ENCODE results near the gene SLAMF7. TPM values are rescaled to one million over a fixed set of nuclear protein-coding genes. Genes with fewer than 3 reads are reported as not detected.

SLAMF7 gene
- total and polyA plus RNA-seq, 2 experiments from 2014 or later, result 0.11 TPM; not detected in 1

DNA sequence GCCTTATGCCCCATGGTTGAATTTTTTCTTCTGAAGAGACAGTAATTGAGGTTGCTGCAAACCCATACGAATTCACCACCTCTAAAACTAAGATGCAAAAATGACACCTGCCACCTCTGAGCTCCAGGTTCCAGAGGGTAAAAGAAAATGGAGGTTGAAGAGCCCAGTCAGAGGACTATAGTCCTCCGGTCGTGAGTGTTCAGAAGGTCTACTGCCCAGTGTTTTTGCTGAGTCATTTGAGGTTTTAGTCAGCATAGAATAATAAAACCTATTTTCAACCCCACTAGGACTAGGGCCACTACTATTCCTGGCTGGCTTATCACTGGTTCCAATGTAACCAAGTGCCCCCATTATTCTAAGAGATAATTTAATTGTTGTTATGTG, 12.9 kb upstream of the SLAMF7 start:
- no peaks in the 10 kb centered on the region for H3K27me3 Mint-ChIP-seq (ENCODE audit: insufficient read depth, low read depth, poor library complexity)
- no peaks in the 10 kb centered on the region for H3K27me3 ChIP-seq (ENCODE audit: insufficient read depth)

More for the DNA sequence above, 12.9 kb upstream of the SLAMF7 start:
- Histone ChIP-seq H2AFZ (peak overlapping the region; percentile 88), H4K20me1 (replicated peaks; ENCODE audit: insufficient read depth) (no peaks in the 10 kb centered on the region), H3K27ac (ENCODE audit: low read depth) (no peak overlapping the region), H3K4me1 (ENCODE audit: insufficient read depth) (peaks cover 24% of the 10 kb centered on the region), H3K79me2 (replicated peaks; ENCODE audit: insufficient read depth) (no peaks in the 10 kb centered on the region), H3K9me2 (ENCODE audit: insufficient read depth) (no peaks in the 10 kb centered on the region), H3K4me2 (peak overlapping the region; percentile 2), H3K4me3 (no peak overlapping the region), H3K36me3 (ENCODE audit: insufficient read depth) (no peaks in the 10 kb centered on the region), H3F3A (replicated peaks; ENCODE audit: low read depth) (no peaks in the 10 kb centered on the region)
- DNase-seq (ENCODE audit: low spot score) (no peak), ATAC-seq (no peak)
- H3K9me3 Mint-ChIP-seq, result peaks cover 3% of the 10 kb centered on the region; the same call in 1 of the 3 replicates
- TF ChIP-seq, protein P1, sequence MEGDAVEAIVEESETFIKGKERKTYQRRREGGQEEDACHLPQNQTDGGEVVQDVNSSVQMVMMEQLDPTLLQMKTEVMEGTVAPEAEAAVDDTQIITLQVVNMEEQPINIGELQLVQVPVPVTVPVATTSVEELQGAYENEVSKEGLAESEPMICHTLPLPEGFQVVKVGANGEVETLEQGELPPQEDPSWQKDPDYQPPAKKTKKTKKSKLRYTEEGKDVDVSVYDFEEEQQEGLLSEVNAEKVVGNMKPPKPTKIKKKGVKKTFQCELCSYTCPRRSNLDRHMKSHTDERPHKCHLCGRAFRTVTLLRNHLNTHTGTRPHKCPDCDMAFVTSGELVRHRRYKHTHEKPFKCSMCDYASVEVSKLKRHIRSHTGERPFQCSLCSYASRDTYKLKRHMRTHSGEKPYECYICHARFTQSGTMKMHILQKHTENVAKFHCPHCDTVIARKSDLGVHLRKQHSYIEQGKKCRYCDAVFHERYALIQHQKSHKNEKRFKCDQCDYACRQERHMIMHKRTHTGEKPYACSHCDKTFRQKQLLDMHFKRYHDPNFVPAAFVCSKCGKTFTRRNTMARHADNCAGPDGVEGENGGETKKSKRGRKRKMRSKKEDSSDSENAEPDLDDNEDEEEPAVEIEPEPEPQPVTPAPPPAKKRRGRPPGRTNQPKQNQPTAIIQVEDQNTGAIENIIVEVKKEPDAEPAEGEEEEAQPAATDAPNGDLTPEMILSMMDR (conservative IDR thresholded peaks at IDR 0.05; ENCODE audit: low read depth in 2 of 2), result no peak
- TF ChIP-seq STAT1 (IDR thresholded peaks at IDR 0.05; ENCODE audit: unreplicated experiment) (no peak), ZNF114 (CRISPR knock-in tag; IDR thresholded peaks at IDR 0.05) (no peak), EZH2phosphoT487 (IDR thresholded peaks at IDR 0.05; ENCODE audit: unreplicated experiment) (no peak), JUNB (IDR thresholded peaks at IDR 0.05; ENCODE audit: unreplicated experiment) (no peak), POLR2AphosphoS5 (IDR thresholded peaks at IDR 0.05; ENCODE audit: low read depth) (no peak), ZNF331 (CRISPR knock-in tag; IDR thresholded peaks at IDR 0.05; ENCODE audit: low read depth) (no peak), EZH2 (IDR thresholded peaks at IDR 0.05; ENCODE audit: low read depth, unreplicated experiment) (no peak)
- TF ChIP-seq, protein P2, sequence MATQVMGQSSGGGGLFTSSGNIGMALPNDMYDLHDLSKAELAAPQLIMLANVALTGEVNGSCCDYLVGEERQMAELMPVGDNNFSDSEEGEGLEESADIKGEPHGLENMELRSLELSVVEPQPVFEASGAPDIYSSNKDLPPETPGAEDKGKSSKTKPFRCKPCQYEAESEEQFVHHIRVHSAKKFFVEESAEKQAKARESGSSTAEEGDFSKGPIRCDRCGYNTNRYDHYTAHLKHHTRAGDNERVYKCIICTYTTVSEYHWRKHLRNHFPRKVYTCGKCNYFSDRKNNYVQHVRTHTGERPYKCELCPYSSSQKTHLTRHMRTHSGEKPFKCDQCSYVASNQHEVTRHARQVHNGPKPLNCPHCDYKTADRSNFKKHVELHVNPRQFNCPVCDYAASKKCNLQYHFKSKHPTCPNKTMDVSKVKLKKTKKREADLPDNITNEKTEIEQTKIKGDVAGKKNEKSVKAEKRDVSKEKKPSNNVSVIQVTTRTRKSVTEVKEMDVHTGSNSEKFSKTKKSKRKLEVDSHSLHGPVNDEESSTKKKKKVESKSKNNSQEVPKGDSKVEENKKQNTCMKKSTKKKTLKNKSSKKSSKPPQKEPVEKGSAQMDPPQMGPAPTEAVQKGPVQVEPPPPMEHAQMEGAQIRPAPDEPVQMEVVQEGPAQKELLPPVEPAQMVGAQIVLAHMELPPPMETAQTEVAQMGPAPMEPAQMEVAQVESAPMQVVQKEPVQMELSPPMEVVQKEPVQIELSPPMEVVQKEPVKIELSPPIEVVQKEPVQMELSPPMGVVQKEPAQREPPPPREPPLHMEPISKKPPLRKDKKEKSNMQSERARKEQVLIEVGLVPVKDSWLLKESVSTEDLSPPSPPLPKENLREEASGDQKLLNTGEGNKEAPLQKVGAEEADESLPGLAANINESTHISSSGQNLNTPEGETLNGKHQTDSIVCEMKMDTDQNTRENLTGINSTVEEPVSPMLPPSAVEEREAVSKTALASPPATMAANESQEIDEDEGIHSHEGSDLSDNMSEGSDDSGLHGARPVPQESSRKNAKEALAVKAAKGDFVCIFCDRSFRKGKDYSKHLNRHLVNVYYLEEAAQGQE (IDR thresholded peaks at IDR 0.05; ENCODE audit: unreplicated experiment), result no peak
- TF ChIP-seq, protein P3, sequence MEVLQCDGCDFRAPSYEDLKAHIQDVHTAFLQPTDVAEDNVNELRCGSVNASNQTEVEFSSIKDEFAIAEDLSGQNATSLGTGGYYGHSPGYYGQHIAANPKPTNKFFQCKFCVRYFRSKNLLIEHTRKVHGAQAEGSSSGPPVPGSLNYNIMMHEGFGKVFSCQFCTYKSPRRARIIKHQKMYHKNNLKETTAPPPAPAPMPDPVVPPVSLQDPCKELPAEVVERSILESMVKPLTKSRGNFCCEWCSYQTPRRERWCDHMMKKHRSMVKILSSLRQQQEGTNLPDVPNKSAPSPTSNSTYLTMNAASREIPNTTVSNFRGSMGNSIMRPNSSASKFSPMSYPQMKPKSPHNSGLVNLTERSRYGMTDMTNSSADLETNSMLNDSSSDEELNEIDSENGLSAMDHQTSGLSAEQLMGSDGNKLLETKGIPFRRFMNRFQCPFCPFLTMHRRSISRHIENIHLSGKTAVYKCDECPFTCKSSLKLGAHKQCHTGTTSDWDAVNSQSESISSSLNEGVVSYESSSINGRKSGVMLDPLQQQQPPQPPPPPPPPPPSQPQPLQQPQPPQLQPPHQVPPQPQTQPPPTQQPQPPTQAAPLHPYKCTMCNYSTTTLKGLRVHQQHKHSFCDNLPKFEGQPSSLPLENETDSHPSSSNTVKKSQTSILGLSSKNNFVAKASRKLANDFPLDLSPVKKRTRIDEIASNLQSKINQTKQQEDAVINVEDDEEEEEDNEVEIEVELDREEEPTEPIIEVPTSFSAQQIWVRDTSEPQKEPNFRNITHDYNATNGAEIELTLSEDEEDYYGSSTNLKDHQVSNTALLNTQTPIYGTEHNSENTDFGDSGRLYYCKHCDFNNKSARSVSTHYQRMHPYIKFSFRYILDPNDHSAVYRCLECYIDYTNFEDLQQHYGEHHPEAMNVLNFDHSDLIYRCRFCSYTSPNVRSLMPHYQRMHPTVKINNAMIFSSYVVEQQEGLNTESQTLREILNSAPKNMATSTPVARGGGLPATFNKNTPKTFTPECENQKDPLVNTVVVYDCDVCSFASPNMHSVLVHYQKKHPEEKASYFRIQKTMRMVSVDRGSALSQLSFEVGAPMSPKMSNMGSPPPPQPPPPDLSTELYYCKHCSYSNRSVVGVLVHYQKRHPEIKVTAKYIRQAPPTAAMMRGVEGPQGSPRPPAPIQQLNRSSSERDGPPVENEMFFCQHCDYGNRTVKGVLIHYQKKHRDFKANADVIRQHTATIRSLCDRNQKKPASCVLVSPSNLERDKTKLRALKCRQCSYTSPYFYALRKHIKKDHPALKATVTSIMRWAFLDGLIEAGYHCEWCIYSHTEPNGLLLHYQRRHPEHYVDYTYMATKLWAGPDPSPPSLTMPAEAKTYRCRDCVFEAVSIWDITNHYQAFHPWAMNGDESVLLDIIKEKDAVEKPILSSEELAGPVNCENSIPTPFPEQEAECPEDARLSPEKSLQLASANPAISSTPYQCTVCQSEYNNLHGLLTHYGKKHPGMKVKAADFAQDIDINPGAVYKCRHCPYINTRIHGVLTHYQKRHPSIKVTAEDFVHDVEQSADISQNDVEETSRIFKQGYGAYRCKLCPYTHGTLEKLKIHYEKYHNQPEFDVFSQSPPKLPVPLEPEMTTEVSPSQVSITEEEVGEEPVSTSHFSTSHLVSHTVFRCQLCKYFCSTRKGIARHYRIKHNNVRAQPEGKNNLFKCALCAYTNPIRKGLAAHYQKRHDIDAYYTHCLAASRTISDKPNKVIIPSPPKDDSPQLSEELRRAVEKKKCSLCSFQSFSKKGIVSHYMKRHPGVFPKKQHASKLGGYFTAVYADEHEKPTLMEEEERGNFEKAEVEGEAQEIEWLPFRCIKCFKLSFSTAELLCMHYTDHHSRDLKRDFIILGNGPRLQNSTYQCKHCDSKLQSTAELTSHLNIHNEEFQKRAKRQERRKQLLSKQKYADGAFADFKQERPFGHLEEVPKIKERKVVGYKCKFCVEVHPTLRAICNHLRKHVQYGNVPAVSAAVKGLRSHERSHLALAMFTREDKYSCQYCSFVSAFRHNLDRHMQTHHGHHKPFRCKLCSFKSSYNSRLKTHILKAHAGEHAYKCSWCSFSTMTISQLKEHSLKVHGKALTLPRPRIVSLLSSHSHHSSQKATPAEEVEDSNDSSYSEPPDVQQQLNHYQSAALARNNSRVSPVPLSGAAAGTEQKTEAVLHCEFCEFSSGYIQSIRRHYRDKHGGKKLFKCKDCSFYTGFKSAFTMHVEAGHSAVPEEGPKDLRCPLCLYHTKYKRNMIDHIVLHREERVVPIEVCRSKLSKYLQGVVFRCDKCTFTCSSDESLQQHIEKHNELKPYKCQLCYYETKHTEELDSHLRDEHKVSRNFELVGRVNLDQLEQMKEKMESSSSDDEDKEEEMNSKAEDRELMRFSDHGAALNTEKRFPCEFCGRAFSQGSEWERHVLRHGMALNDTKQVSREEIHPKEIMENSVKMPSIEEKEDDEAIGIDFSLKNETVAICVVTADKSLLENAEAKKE (CRISPR knock-in tag; IDR thresholded peaks at IDR 0.05), result no peak
- H3K4me1 Mint-ChIP-seq, result peaks cover 11% of the 10 kb centered on the region; the same call in 2 of the 3 replicates
- no peak overlapping the region for H3K4me3 Mint-ChIP-seq
- H3K36me3 Mint-ChIP-seq (ENCODE audit: low read depth), result 0 out of 3 replicates have a peak, but pooled peaks cover 2% of the 10 kb centered on the region
- H3K27ac Mint-ChIP-seq, result no peak overlapping the region
